Activated gamma-delta T cell treated with anti-CD3 and anti-CD28 coated beads, Interleukin-2, amount 50 U/mL, for 16 hours (primary cell): ENCODE data around the gene SLC66A3.
"Not testable (repeated sequence)": the region's sequence is repeated elsewhere in the genome, so short reads cannot be mapped to it uniquely, and the experiment has no call there.

Source experiments
- DNase-seq: peaks from one replicate; pipeline ENCODE4 v3.0.0-alpha.2; 2020; ENCODE audit warnings: low read depth

Gene SLC66A3

GRCh38 chr2:11163439-11164317, 8.4 kb downstream of the SLC66A3 start:
- no peak for DNase-seq

GRCh38 chr2:11165046-11165445, 9.8 kb downstream of the SLC66A3 start:
- DNase-seq = not testable (repeated sequence)

DNA sequence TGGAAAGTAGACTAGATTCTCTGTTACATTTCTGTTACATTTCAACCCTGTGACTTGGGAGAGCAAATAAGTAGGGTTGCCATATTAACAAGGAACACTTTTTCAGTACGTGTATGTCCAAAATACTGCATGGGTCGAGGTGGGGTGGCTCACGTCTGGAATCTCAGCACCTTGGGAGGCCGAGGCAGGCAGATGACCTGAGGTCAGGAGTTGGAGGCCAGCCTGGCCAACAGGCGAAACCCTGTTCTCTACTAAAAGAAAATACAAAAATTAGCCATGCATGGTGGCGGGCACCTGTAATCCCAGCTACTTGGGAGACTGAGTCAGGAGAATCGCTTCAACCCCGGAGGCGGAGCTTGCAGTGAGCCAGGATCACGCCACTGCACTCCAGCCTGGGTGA, 11.2 kb downstream of the SLC66A3 start:
- no peak for DNase-seq

DNA sequence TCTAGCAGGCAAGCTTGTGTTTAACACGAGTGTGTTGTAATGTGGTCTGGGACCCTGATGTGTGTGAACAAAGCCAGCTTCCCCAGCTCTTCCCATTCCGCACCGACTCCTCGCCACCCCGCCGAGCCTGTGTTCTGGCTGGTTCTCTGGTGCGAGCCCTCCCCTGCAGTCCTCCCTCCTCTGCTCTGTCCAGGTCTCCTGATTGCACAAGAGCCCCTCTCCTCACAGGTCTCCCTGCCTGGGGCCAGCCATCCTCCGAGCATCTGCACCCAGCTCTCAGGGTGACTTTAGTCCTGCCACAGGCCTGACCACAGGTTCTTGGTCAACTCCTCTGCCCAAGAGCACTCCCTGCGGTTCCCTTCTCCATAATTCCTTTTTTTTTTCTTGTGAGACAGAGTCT, 13.2 kb downstream of the SLC66A3 start:
- no peak for DNase-seq

DNA sequence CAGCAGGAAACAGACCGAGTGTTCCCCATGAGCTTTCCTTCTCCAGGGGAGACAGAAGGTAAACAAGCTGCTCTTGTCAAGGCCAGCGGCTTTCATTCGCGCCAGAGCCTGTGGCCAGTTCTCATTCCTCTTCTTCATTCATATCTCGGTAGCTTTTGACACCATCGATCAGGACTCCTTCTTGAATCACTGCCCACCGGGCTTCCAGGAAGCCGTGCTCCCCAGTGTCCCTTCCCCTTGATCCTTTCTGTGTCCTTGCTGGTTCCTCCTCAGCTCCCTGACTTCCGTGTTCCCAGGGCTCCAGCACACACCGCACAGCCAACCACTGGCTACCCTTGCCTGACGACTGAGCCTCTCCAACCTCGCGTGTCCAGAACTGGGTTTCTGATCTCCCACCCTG, 14.1 kb downstream of the SLC66A3 start:
- DNase-seq = no peak

GRCh38 chr2:11174222-11174621, 19.0 kb downstream of the SLC66A3 start:
- DNase-seq = no peak

GRCh38 chr2:11175293-11175795, 20.1 kb downstream of the SLC66A3 start:
- DNase-seq = no peak

DNA sequence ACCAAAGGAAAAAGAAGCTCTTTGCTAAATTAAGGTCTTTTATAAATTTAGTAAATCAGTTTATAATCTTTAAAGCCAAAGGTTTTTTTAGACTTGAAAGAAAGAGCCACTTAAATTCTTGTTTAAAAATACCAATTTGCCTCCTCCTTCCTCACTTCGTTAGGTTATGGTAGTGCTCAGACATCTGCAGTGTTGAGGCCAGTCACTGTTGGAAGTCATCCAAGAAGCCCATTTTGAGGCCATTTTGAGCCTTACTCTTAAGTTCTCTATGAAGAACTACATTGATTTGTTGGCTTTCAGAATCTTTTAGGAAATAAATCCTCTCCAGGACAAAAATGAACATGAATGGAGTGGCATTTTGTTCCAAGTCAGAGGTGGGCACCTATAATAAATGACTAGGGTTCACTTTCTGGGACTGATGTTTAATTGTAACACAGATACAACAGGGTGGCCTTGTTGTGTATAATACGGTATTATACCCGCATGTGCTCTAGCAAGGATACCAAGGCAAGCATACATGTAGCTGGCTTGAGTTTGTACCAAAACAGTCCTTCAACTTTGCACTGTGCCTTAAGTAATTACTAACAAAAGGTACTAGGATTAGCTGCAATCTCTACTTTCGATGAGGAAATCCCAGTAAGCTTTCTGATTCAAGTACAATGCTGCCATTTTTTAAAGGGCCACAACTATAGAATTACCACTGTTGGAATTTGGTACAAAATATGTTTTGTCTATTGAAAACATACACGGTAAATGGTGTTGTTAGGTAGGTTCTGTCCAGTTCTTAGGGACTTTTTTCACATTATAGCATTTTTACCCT, 22.8 kb downstream of the SLC66A3 start:
- no peak for DNase-seq

- DNase-seq = no peak
These were observed 23.9 kb downstream of the SLC66A3 start for GRCh38 chr2:11179196-11179595.

- no peak for DNase-seq
These were observed 24.6 kb downstream of the SLC66A3 start for GRCh38 chr2:11179899-11180298.

GRCh38 chr2:11180653-11181052, 25.4 kb downstream of the SLC66A3 start:
- DNase-seq = no peak

DNA sequence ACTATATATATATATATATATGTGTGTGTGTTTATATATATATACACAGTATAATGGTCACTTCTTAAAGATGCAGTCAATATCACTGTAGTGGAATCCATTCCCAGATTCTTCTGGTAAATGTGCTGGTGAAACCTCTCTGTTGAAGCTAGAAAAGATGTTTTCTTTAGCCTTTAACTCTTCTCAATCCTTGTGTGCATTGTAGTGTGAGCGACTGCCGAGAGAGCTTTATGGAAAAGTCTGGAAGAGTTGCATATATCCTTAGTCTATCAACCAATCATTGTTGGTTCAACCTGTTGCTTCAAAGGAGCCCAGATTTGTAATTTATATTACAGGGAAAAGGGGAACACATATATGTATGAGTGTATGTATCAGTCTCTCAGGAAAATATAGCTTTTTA, 27.7 kb downstream of the SLC66A3 start:
- DNase-seq = no peak

GRCh38 chr2:11186145-11186544, 30.9 kb downstream of the SLC66A3 start:
- no peak for DNase-seq

- no peak for DNase-seq
These were observed 31.9 kb downstream of the SLC66A3 start for GRCh38 chr2:11187083-11187619.

GRCh38 chr2:11187731-11188130, 32.5 kb downstream of the SLC66A3 start:
- DNase-seq = no peak

GRCh38 chr2:11196246-11196645, 41.0 kb downstream of the SLC66A3 start:
- DNase-seq = no peak

DNA sequence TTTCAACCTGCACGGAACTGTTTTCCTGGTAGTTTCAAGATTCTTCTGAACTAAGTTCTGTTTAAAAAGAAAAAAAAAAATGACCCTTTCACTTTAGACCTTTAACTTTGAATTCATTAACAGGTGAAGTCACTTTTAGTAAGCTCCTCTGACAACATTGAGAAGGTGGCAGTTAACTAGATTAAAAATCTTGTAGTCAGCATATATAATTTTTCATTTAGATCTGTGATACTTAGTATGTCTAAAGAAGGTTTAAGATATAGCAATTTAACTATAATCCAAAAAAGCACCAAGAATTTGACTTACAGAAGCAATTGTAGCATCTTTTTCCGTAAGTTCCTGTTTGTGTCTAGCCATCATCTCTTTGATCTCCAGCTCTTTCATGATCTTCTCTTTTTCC, 45.4 kb downstream of the SLC66A3 start:
- DNase-seq = no peak

DNA sequence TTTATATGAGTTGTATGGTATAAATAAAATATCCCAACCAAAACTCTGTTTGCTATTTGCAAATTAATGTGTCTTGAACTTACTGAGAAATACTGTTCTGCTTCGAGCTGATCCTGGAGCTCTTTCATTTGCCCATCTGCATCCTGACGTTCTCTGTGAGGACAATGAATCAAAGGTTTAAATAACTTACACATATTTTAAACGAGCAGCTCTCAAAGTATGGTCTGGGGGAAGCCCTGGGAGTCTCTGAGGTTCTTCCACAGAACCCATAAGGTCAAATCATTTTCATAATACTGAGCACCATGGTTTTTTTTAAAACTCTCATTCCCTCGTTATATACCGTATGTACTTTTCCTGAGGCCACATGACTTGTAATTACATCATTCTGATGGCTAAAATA, 46.7 kb downstream of the SLC66A3 start:
- DNase-seq = no peak

GRCh38 chr2:11203480-11203879, 48.2 kb downstream of the SLC66A3 start:
- no peak for DNase-seq

- DNase-seq = no peak
These were observed 52.8 kb downstream of the SLC66A3 start for GRCh38 chr2:11208083-11208482.

DNA sequence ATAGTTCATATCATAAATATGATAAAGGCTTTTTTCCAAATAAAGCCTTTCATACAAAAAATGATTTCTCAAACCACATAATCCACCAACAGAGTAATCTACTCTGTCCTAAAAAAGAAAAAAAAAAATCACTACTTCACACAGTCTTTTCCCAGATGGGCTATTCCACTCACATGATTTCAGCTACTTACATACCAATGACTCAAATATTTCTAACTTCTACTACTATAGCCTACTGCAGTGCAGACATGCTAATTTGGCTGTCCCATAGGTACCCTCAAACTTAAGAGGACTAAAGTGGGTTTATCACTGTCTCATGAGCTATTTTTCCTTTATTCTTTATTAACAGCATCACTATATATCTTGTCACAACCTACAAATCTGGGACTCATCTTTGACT, 57.4 kb downstream of the SLC66A3 start:
- no peak for DNase-seq

- DNase-seq = no peak
These were observed 57.9 kb downstream of the SLC66A3 start for GRCh38 chr2:11213090-11213638.
